GM12891 (cell line): Measurements from ENCODE around the gene GIPR. TPM values are rescaled to one million over a fixed set of nuclear protein-coding genes. Genes with fewer than 3 reads are reported as not detected.
"Not testable (repeated sequence)": the region's sequence is repeated elsewhere in the genome, so short reads cannot be mapped to it uniquely, and the experiment has no call there.

Experiments used
- DNase-seq: peaks from one replicate; pipeline ENCODE4 v3.0.0; 2011; ENCODE audit warnings: low spot score; ENCODE audit not compliant: insufficient read length
- FAIRE-seq: peaks from 2 replicates; lab custom pipeline; 2011; peaks lifted over from hg19 to GRCh38; lab: Jason Lieb, UNC
- PAX5 ChIP-seq: IDR thresholded peaks from 2 replicates; pipeline ENCODE4 v1.6.1; 2011; ENCODE audit warnings: low read length, moderate library complexity, mild to moderate bottlenecking; ENCODE audit not compliant: insufficient read depth, severe bottlenecking
- POLR2A ChIP-seq: IDR thresholded peaks from 2 replicates; pipeline ENCODE4 v1.6.1; 2011; ENCODE audit warnings: low read depth, low read length, control low read depth
- POLR2AphosphoS5 ChIP-seq: IDR thresholded peaks from 2 replicates; pipeline ENCODE4 v1.6.1; 2011; ENCODE audit warnings: low read depth, low read length, control low read depth
- POU2F2 ChIP-seq: IDR thresholded peaks from 2 replicates; pipeline ENCODE4 v1.6.1; 2011; ENCODE audit warnings: low read depth, mild to moderate bottlenecking, control low read depth, low read length, moderate library complexity
- SPI1 ChIP-seq: IDR thresholded peaks from 2 replicates; pipeline ENCODE4 v1.6.1; 2011; ENCODE audit warnings: low read depth, low read length, control low read depth
- TAF1 ChIP-seq: IDR thresholded peaks from 2 replicates; pipeline ENCODE4 v1.6.1; 2011; ENCODE audit warnings: low read depth, low read length, control low read depth
- polyA plus RNA-seq: library from polyadenylated mRNA; unstranded; fragments of >200 nt; gene quantifications from one replicate; pipeline ENCODE4 v1.2.1, GENCODE V29; 2012; ENCODE audit warnings: low read depth, missing spikeins, inconsistent platforms; ENCODE audit not compliant: missing spikeins

GIPR gene
- polyA plus RNA-seq = 17.4 TPM

- no peak for DNase-seq
- no peak for TF ChIP-seq SPI1
- no peak for TF ChIP-seq POLR2AphosphoS5
- TF ChIP-seq TAF1 = no peak
- no peak for TF ChIP-seq PAX5
- no peak for TF ChIP-seq POU2F2
- TF ChIP-seq POLR2A = no peak
- peak; percentile 95 for FAIRE-seq
Measured at GRCh38 chr19:45667620-45668341, at the start of gene GIPR. TSS of gene GIPR (plus strand) at chr19:45668221. CDS start at chr19:45669521, 1,300 bp downstream.

DNA sequence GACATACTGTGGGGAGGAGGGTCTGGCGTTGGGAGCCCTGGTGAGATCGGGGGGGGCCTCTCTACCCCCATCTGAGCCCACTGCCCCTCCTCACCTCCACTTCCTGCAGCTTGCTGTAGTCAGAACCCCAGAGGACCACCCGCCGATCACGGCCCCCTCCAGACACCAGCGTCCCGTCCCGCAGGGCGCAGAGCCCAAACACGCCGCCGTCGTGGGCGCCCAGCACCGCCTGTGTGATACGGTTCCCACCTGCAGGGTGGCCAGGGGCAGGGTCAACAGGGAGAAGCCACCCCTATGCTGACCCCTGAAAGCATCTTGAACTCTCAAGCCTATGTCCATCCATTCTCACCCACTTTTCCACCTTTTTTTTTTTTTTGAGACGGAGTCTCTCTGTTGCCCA is 46.6 kb upstream of the GIPR start:
- FAIRE-seq = no peak
- TF ChIP-seq POLR2AphosphoS5 (no peak), POU2F2 (no peak), TAF1 (no peak), SPI1 (no peak), PAX5 (no peak), POLR2A (no peak)

DNA sequence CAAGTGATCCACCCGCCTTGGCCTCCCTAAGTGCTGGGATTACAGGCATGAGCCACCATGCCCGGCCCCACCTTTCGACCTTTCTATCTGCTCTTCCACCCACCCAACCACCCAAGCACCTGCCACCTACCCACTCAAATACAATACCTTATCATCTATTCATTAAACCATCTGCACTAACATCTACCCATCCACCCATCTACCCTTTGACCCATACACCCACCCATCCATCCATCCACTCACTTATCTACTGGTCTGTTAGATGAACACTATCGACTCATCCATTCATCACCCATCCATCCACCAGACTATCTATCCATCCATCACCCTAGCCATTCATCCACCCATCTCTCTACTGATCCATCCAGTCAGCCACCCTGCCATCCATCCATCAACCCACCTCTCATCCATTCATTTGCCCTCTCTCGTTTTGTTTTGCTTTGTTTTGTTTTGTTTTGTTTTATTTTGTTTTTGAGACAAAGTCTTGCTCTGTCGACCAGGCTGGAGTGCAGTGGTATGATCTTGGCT is 46.0 kb upstream of the GIPR start:
- FAIRE-seq (no peak), DNase-seq (no peak)
- TF ChIP-seq POLR2AphosphoS5 (no peak), POU2F2 (no peak), POLR2A (no peak), TAF1 (no peak), PAX5 (no peak), SPI1 (no peak)

More for the DNA sequence above, 46.6 kb upstream of the GIPR start:
- no peak for DNase-seq

DNA sequence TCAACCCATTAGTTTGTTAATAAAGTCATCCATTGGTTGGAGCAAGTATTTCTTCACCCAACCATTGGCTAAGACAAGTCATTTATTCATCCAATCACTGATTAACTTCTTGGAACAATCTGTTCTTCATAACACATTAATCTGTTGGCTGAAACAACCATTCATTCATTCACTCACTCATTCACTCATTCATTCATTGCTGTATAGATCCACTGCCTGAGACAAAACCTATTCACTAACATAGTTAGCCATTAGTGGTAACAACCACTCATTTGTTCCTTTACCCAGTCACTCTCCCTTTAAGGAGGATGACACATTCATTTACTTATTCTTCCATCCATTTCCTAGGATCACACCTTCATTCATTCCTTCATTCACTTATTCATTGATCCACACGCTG is 44.0 kb upstream of the GIPR start:
- TF ChIP-seq POU2F2 (no peak), POLR2AphosphoS5 (no peak), SPI1 (no peak)
- FAIRE-seq = no peak
- DNase-seq = no peak

- DNase-seq, FAIRE-seq: not testable (repeated sequence)
Measured at GRCh38 chr19:45628219-45628618, 39.8 kb upstream of the GIPR start.

DNA sequence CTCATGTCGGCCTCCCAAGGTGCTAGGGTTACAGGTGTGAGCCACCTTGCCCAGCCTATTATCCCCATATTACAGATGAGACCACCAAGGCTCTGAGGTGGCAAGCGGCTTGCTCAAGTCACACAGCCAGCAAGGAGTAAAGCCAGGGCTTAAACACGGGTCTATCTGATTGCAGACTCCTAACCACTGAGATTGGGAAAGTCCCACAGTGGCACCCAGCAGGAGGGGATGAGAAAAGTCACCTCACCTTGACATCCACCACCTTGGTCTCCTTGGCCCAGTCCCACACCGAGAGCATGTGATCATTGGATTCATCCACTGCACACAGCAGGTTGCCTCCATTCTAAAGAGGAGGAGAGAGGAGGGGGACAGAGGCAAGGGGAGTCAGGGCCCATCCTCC is 38.3 kb upstream of the GIPR start:
- FAIRE-seq = peak; percentile 45
- TF ChIP-seq POLR2A (no peak), TAF1 (no peak), PAX5 (no peak), POLR2AphosphoS5 (no peak), SPI1 (no peak), POU2F2 (no peak)
- DNase-seq = no peak

DNA sequence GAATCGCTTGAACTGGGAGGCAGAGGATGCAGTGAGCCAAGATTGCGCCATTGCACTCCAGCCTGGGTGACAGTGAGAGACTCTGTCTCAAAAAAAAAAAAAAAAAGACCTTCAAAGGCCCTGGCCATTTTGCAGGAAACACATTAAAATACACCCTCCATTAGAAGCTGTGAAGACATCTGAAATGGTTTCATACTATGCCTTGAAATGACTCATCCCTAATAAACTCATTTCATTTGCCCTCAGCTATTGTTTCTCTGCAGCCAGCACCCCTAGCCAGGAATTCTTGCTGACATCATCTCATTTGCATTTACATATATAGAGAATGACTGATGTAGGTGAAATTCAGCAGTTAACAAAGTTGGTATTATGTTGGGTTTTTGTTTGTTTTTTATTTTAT is 37.6 kb upstream of the GIPR start:
- peak; percentile 84 for TF ChIP-seq POU2F2
- TF ChIP-seq POLR2AphosphoS5 = no peak
- TF ChIP-seq SPI1 = no peak
- DNase-seq (no peak), FAIRE-seq (no peak)

DNA sequence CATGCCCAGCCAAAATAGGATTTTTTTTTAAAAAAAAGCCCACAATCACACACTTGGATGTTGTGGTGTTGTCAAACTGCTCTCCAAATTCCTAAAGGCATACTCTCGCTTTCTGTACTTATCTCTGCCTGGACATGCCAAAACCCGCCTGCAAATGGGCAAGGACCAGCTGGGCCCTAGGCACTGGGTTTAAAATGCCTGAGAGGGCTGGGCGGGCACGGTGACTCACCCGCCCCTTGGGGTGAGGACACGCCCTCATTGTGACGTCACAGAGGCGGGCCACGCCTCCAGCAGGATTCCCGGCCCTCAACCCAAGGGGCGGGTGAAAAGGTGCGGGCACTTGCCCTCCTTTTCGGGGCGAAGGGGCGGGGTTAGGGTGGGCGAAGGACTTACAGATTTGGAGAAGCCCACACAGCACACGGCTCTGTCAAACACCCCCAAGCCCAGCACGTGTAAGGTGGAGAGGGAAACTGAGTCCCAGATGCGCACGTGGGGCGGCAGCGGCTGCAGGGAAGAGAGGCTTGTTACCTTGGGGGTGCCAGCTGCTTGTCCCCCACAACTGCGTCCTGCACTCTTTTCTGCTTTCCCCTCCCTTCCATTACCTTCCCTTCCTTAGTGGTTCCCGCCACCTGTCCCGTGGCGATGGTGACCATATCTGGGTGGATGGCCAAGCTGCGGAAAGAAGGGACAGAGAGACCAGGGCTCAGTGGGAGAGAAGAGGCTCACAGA is 35.4 kb upstream of the GIPR start:
- DNase-seq (no peak), FAIRE-seq (peak; percentile 76)
- TF ChIP-seq PAX5 = no peak
- TF ChIP-seq TAF1 = no peak
- no peak for TF ChIP-seq POU2F2
- TF ChIP-seq POLR2A = no peak
- TF ChIP-seq SPI1 = no peak
- TF ChIP-seq POLR2AphosphoS5 = no peak

DNA sequence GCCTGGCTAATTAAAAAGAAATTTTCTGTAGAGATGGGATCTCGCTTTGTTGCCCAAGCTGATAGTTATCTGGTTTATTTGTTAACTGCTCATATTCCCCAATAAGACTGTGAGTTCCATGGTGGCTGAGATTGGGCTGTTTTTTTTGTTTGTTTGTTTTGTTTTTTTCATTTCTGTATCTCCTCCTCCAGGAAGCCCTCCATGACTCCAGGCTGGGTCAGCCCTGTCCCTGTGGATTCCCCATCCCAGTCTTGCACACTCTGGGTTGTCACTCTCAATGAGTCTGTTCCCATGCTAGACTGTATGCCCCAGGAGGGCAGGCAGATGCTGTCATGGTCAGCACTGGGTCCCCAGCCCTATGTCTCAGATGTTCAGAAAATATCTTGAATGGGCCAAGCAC is 31.7 kb upstream of the GIPR start:
- TF ChIP-seq POLR2A (no peak), SPI1 (no peak), POU2F2 (no peak), TAF1 (no peak), POLR2AphosphoS5 (no peak), PAX5 (no peak)
- FAIRE-seq (no peak), DNase-seq (no peak)
